COLO829 (cell line): ENCODE data around the gene CXCL16.
"Not testable (repeated sequence)": the region's sequence is repeated elsewhere in the genome, so short reads cannot be mapped to it uniquely, and the experiment has no call there.

Experiments
- DNase-seq: peaks from one replicate; pipeline ENCODE4 v3.0.0; 2012; ENCODE audit warnings: low spot score

The CXCL16 gene

GRCh38 chr17:4721203-4722135 is 18.3 kb downstream of the CXCL16 start:
- no peak for DNase-seq

DNA sequence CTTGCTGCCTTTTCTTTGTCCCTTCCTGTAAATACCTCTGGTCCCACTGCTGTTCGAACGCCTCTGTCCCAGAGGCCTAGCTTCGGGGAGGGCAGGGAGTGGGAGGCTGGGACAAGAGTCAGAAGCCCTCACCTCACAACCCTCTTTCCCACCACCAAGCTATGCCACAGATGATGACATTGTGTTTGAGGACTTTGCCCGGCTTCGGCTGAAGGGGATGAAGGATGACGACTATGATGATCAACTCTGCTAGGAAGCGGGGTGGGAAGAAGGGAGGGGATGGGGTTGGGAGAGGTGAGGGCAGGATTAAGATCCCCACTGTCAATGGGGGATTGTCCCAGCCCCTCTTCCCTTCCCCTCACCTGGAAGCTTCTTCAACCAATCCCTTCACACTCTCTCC is 18.9 kb downstream of the CXCL16 start:
- no peak for DNase-seq

- no peak for DNase-seq
Measured at GRCh38 chr17:4719684-4720221, 20.0 kb downstream of the CXCL16 start.

DNA sequence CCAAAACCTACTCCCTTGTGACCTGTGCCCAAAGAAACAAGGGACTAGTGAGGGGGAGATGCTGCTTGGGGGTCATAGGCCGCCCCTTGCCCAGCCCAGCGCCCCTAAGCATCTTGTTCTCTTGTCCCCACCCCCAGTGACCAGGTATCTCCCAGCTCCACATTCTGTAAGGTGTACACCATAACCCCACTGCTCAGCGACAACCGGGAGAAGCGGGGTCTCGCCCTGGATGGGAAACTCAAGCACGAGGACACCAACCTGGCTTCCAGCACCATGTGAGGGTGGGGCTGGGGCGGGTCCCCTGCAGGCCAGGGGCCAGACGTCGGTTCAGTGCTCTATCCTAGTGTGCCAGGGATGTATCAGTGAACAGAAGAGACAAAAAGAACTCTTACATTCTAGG is 20.6 kb downstream of the CXCL16 start:
- no peak for DNase-seq

- DNase-seq: no peak
Measured at GRCh38 chr17:4718276-4718675, 21.5 kb downstream of the CXCL16 start.

GRCh38 chr17:4717791-4718190 is 21.9 kb downstream of the CXCL16 start:
- DNase-seq: no peak

DNA sequence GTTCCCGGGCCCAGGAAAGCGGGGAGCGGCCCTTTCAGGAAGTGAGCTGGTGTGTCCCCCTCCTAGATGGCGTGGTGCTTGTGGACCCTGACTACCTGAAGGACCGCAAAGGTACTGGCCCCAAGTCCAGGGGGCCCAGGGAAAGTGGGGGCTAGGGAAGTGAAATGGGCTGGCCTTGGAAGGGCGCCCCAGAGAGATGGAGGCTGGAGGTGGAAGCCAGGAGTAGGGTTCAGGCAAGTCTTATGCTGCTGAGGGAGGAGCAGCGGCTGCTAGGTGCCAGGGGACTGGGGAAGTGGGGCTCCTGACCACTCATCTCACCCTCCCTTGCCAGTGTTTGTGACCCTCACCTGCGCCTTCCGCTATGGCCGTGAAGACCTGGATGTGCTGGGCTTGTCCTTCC is 23.6 kb downstream of the CXCL16 start:
- no peak for DNase-seq

- no peak for DNase-seq
Measured at GRCh38 chr17:4715063-4715744, 24.5 kb downstream of the CXCL16 start.

GRCh38 chr17:4714340-4715062 is 25.2 kb downstream of the CXCL16 start:
- DNase-seq: not testable (repeated sequence)

- DNase-seq: no peak
Measured at GRCh38 chr17:4712526-4712925, 27.2 kb downstream of the CXCL16 start.

DNA sequence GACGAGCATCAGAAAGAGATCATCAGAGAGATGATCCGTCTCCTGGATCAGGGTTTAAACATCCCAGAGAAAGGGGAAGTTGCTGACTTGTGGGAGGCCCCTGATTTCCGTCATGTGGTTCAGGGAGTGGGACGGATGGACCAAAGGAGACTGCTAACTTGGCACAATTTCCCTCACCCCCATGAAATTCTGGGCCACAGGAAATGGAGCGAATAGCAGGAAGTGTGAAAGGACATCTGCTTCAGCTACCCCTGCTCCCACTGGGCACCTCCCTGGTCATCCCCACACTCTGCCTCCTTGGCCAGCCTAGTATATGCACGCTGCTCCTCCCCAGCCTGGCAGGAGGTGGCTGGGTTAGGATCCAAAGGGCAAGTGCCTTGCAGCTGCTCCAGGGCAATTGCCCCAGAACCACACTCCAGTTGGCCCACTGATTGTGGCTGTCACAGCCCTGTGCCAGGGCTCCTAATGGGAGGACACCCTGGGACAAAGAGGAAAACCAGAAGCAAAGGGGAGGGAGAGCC is 28.0 kb downstream of the CXCL16 start:
- DNase-seq: no peak

DNA sequence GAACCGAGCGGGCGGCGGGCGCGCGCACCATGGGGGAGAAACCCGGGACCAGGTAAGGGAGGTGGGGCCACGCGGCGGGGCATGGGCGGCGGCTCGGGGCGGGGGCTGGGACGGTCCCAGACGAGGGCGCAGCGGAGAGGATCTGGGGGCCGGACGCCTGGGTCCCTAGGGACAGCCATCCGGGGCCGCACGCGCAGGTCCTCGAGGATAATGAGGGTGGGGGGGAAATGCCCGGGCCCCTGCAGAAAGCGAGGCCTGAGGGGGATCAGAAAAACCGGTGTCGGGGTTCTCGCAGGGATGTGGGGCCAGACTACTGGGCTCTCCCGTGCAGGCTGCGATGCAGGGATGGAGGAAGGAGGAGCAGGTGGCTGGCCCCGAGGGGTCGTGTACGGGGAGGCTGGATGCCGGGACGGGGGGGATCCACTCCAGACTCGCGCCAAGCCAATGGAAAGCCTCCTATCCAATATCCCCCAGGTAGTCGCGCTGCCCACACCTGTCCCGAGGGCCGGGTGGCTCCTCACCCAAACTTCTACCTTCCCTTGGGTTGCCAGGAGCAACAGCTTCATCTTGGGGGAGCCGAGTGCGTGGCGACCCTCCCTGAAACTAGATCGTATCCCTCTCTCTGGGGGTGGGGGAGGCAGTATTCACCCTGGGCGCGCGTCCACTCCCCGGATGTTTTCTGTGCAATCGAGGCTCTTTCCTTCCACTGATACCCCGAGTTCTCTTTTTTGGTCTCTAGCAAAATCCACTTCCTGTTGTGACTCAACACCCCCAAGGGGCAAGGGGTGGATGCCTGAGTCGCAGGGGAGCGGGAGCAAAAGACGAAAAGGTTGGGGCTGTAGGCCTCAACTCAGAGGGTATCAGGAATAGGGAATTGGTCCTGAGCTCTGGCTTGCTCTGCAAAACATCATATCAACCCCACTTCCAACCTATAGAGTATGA is 28.8 kb downstream of the CXCL16 start:
- DNase-seq: no peak

- peak; percentile 92 for DNase-seq
Measured at GRCh38 chr17:4709794-4710692, 29.7 kb downstream of the CXCL16 start, which contains the start of gene ARRB2. TSS of gene ARRB2 (plus strand) at chr17:4710632. CDS start at chr17:4710722, 90 bp downstream.

DNA sequence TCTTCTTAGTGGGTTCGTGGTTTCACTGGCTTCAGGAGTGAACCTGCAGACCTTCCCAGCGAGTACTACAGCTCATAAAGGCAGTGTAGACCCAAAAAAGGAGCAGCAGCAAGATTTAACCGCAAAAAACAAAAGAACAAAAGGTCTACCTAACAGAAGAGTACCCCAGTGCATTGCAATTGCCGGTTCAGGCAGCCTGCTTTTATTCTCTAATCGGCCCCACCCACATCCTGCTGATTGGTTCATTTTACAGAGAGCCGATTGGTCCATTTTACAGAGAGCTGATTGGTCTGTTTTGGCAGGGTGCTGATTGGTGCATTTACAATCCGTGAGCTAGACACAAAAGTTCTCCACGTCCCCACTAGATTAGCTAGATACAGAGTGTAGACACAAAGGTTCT is 31.3 kb downstream of the CXCL16 start:
- DNase-seq: no peak

DNA sequence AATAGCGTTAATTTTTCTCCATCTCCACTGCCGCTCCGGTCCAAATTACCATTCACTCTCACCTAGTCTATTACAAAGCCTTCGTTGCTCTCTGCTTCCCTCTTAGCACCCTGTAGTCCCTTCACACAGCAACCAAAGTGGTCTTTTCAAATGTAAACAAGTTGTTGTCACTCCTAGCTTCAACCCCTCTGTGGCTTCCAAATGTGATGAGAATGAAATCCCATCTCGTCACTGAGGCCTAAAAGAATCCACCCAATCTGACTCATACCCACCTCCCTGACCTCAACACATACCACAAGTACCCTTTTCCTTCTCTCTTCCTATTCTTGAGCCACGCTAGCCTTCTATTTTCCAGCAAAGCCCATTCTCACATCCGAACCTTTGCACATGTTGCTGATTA is 33.6 kb downstream of the CXCL16 start:
- no peak for DNase-seq

- no peak for DNase-seq
Measured at GRCh38 chr17:4704991-4705390, 34.7 kb downstream of the CXCL16 start.

DNA sequence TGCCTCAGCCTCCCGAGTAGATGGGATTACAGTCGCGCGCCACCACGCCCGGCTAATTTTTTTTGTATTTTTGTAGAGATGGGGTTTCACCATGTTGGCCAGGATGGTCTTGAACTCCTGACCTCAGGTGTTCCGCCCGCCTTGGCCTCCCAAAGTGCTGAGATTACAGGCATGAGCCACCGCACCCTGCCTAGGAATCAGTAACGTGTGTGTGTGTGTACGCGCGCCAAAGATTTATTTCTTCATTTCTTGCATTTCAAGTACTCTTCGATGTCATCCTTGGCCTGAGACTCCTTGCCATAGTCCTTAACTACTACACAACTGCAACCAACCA is 35.2 kb downstream of the CXCL16 start:
- DNase-seq: not testable (repeated sequence)

- DNase-seq: no peak
Measured at GRCh38 chr17:4703330-4703691, 36.4 kb downstream of the CXCL16 start.

- DNase-seq: no peak
Measured at GRCh38 chr17:4701116-4701515, 38.6 kb downstream of the CXCL16 start.
